Measurements from ENCODE around the gene COX8C. TPM values are rescaled to one million over a fixed set of nuclear protein-coding genes. Genes with fewer than 3 reads are reported as not detected.
"Not testable (repeated sequence)": the region's sequence is repeated elsewhere in the genome, so short reads cannot be mapped to it uniquely, and the experiment has no call there.

COX8C gene
- total RNA-seq, 1 donor from 2014 or later, result not detected

DNA sequence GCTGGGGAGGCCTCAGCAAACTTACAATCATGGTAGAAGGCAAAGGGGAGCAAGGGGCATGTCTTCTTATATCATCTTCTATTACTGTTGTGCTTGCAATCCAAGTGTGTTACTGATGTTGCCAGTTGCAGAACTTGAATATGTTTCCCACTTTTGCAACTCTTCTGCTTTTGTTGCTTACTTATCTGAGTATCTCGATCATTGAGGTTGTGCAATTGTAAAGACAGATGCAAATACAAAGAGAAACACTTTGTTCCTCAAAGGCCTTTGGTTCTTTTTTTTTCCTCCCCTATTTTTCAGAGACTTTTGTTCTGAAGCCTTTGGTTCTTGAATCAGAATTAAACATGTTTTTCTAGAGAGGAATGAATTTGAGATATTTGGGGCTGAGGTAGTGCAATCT is 3.7 kb upstream of the COX8C start:
- TF ChIP-seq, protein P1, sequence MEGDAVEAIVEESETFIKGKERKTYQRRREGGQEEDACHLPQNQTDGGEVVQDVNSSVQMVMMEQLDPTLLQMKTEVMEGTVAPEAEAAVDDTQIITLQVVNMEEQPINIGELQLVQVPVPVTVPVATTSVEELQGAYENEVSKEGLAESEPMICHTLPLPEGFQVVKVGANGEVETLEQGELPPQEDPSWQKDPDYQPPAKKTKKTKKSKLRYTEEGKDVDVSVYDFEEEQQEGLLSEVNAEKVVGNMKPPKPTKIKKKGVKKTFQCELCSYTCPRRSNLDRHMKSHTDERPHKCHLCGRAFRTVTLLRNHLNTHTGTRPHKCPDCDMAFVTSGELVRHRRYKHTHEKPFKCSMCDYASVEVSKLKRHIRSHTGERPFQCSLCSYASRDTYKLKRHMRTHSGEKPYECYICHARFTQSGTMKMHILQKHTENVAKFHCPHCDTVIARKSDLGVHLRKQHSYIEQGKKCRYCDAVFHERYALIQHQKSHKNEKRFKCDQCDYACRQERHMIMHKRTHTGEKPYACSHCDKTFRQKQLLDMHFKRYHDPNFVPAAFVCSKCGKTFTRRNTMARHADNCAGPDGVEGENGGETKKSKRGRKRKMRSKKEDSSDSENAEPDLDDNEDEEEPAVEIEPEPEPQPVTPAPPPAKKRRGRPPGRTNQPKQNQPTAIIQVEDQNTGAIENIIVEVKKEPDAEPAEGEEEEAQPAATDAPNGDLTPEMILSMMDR (IDR thresholded peaks at IDR 0.05), result no peak
- TF ChIP-seq POLR2A (IDR thresholded peaks at IDR 0.05) (no peak), POLR2AphosphoS5 (IDR thresholded peaks at IDR 0.05; ENCODE audit: insufficient read depth in 1 of 2, low read depth in 1 of 2) (no peak)
- Histone ChIP-seq H3K4me1 (no peaks in the 10 kb centered on the region), H3K9me3 (no peaks in the 10 kb centered on the region), H3K4me3 (no peak overlapping the region), H3K36me3 (no peaks in the 10 kb centered on the region), H3K27ac (no peak overlapping the region), H3K27me3 (no peaks in the 10 kb centered on the region)
- intact Hi-C loops (cut with DNase I), result no loop called here
- DNase-seq (ENCODE audit: extremely low spot score in 2 of 2), result no peak

DNA sequence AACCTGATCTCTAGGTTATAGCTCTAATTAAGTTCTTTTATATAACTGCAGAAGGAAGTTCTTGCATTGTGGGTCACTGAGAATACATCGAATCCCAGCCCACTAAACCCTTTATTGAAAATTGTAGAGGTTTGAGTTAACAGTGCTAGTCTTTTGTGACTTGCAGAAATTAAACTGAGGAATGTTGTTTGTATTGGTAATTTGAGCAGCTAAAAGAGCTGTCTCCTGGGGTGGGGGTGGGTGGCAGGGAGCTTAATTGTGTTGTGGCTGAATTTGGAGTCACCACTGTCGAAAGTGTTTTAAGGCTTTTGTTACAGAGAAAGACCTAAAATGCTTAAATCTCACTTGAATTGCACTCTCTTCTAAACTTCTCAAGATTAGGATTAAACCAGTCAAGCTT is 3.2 kb upstream of the COX8C start:
- Histone ChIP-seq H3K27ac (no peak overlapping the region), H3K36me3 (no peaks in the 10 kb centered on the region), H3K4me1 (no peaks in the 10 kb centered on the region), H3K27me3 (no peaks in the 10 kb centered on the region), H3K4me3 (no peak overlapping the region), H3K9me3 (no peaks in the 10 kb centered on the region)
- TF ChIP-seq, protein P1 (IDR thresholded peaks at IDR 0.05), result no peak
- TF ChIP-seq POLR2AphosphoS5 (IDR thresholded peaks at IDR 0.05; ENCODE audit: insufficient read depth in 1 of 2, low read depth in 1 of 2), result no peak
- TF ChIP-seq POLR2A (IDR thresholded peaks at IDR 0.05), result no peak
- intact Hi-C loops (cut with DNase I), result no loop called here
- no peak for DNase-seq (ENCODE audit: extremely low spot score in 2 of 2)

GRCh38 chr14:93347850-93348249 is 868 bp downstream of the COX8C start:
- H3K9me3 ChIP-seq, result no peaks in the 10 kb centered on the region
- H3K27me3 ChIP-seq, result no peaks in the 10 kb centered on the region
- intact Hi-C loops (cut with DNase I), result no loop called here
- no peaks in the 10 kb centered on the region for H3K4me1 ChIP-seq
- H3K36me3 ChIP-seq, result no peaks in the 10 kb centered on the region
- H3K4me3 ChIP-seq, result no peak overlapping the region
- DNase-seq (ENCODE audit: extremely low spot score in 2 of 2), result no peak
- TF ChIP-seq POLR2AphosphoS5 (IDR thresholded peaks at IDR 0.05; ENCODE audit: insufficient read depth in 1 of 2, low read depth in 1 of 2) (no peak), POLR2A (IDR thresholded peaks at IDR 0.05) (no peak)
- TF ChIP-seq, protein P1 (IDR thresholded peaks at IDR 0.05), result no peak
- no peak overlapping the region for H3K27ac ChIP-seq

DNA sequence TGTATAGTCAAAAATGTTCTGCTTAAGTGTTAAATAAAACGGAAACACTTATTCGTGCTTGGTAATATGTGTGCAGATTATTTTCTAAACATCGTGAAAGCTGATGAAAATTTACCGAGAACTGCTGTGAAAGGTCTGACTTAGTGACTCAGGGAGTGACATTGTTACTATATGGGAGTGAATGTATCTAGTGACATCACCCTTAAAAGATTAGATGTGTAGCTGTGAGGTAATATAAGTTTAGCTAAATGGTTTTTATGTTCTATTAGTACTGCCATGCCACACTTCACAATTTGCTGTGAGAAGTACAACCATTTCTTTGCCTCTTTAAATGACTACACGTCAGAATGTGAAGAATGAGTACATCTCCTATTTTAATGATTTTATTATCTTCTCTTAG is 1.3 kb downstream of the COX8C start:
- TF ChIP-seq, protein P1 (IDR thresholded peaks at IDR 0.05), result no peak
- TF ChIP-seq POLR2A (IDR thresholded peaks at IDR 0.05) (no peak), POLR2AphosphoS5 (IDR thresholded peaks at IDR 0.05; ENCODE audit: insufficient read depth in 1 of 2, low read depth in 1 of 2) (no peak)
- Histone ChIP-seq H3K27me3 (no peaks in the 10 kb centered on the region), H3K9me3 (no peaks in the 10 kb centered on the region), H3K4me1 (no peaks in the 10 kb centered on the region), H3K27ac (no peak overlapping the region), H3K4me3 (no peak overlapping the region), H3K36me3 (no peaks in the 10 kb centered on the region)
- DNase-seq (ENCODE audit: extremely low spot score in 2 of 2), result no peak
- intact Hi-C loops (cut with DNase I), result no loop called here

DNA sequence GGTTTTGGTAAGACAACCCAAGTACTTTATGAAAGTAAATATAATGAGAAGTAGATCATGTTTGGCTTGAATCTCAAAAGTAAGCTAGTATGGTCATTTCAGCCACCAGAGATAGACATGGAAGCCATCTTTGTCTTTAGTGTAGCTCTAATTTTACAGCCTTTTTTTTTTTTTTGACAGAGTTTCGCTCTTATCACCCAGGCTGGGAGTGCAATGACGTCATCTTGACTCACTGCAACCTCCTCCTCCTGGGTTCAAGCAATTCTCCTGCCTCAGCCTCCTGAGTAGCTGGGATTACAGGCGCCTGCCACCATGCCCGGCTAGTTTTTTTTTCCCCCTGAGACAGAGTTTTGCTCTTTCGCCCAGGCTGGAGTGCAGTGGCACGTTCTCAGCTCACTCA is 7.9 kb downstream of the COX8C start:
- intact Hi-C loops (cut with DNase I), result loop anchor here (10.0 kb wide), 1 partner anchor 1970 kb away; no protein-coding TSS in a partner anchor
- H3K36me3 ChIP-seq; H3K4me1 ChIP-seq; H3K27me3 ChIP-seq; H3K9me3 ChIP-seq; H3K4me3 ChIP-seq; DNase-seq (ENCODE audit: extremely low spot score in 2 of 2); H3K27ac ChIP-seq: not testable (repeated sequence)
